ENCODE measurements around the gene FGL2. TPM values are rescaled to one million over a fixed set of nuclear protein-coding genes. Genes with fewer than 3 reads are reported as not detected.
"Not testable (repeated sequence)": the region's sequence is repeated elsewhere in the genome, so short reads cannot be mapped to it uniquely, and the experiment has no call there.

FGL2 gene
- total RNA-seq, 2 donors from 2014 or later, result 19.7 to 20.8 TPM

GRCh38 chr7:77175274-77175800 is 24.3 kb downstream of the FGL2 start:
- DNase-seq; intact Hi-C loops (cut with DNase I); ATAC-seq: not testable (repeated sequence)

DNA sequence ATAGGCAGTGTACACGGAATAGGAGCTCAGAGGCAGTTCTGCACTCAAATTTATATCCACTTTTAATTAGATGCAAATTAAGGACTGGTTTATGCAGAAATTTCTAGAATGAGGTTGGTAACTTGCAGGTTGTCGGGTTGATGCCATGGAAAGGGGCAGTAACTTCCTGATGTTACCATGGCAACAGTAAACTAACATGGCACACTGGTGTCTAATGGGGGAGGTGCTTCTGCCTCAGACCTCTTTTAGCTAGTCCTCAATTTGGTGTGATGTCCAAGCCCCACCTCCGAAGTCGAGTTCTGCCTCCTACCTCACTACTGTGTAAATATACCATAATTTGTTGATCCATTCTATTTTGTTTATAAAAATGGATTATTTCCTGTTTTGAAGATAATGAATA is 25.2 kb downstream of the FGL2 start:
- ATAC-seq; DNase-seq; intact Hi-C loops (cut with DNase I): not testable (repeated sequence)

- ATAC-seq; DNase-seq; intact Hi-C loops (cut with DNase I): not testable (repeated sequence)
Observed at GRCh38 chr7:77172437-77173172, 27.0 kb downstream of the FGL2 start.

GRCh38 chr7:77171073-77171472 is 28.5 kb downstream of the FGL2 start:
- ATAC-seq; DNase-seq; intact Hi-C loops (cut with DNase I): not testable (repeated sequence)

- intact Hi-C loops (cut with DNase I), result no loop called here
- no peak for DNase-seq
- peak in 1 of 2 donors; percentile 60 for ATAC-seq
Observed at GRCh38 chr7:77157446-77157845, 42.2 kb downstream of the FGL2 start.

DNA sequence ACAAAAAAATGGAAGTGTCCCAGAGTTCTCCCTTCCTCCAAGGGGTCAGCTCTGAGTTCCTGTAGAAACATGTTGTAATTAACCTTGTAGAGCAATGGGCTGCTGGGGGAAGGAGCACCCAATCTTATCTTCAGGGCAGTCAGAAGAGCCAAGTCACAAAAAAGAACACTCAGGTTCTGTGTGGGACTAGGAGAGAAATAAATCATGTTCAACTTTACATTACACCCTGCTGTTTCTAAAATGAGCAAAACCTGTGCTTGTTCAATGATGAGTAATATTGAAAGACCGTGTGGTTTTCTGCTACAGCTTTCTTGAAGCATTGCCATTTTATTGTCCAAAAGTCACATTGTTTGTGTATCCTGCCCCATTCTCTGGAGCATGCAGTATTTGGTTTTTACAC is 42.6 kb downstream of the FGL2 start:
- intact Hi-C loops (cut with DNase I); DNase-seq: not testable (repeated sequence)
- peak in 1 of 2 donors; percentile 12 for ATAC-seq

DNA sequence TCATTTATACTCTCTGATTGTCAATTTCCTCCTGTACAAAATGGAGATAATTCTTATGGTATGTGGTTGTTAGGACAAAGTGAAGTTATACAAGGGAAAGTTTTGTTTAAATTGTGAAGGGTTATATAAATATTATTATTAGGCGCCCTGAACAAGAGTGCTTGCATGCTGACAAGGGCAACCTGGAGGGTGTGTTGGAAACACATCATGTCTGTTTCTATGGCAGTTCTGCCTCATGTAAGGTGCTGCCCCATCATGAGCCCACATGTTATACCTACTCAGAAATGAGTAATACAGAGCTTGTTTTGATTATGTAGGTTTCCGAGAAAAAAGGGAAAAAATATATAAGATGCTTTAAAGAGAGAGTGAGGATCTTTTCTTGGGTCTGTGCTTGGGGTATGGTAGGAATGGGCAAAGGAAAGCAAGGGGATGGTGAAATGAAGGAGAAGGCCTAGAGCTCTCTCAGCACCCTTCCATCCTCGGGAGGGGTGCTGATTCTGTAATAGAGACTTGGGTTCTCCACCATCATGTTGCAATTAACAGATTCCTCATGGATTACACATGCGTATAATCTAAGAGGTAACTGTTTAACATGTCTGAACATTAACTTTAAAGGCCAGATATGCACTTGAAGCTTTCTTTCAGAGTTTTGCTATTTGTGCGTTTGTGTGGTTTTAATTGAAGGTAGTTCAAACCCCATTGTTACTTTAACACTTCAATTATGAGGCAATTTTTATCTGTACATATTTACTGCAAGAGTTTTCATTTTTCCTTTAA is 43.8 kb downstream of the FGL2 start:
- DNase-seq; intact Hi-C loops (cut with DNase I); ATAC-seq: not testable (repeated sequence)

DNA sequence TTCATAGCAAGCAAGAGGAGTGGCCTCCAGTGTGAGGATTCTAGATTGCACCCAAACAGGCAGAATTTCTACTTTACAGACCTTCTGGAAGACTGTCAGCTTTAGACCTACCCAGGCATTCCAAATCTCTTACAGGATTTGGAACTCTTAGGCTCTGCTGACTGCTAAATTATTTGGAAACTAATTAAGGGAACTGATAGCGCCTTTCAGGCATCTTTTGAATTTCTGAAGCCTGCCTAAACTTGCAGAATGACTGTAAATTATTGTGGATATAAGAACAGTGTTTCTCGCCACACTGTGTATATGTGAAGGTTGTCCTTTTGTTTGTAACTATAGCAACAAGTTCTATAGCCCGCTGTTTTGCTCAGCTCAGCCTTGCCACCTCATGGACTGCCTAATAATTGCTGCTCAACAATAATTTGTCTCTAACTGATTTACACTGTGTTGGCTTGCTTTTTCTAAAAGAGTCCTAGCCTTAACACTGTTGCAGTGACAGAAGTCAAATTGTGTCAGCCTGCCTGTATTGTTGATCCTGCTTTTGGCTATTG is 44.6 kb downstream of the FGL2 start:
- ATAC-seq, result peak in 1 of 2 donors; percentile 46
- intact Hi-C loops (cut with DNase I); DNase-seq: not testable (repeated sequence)

DNA sequence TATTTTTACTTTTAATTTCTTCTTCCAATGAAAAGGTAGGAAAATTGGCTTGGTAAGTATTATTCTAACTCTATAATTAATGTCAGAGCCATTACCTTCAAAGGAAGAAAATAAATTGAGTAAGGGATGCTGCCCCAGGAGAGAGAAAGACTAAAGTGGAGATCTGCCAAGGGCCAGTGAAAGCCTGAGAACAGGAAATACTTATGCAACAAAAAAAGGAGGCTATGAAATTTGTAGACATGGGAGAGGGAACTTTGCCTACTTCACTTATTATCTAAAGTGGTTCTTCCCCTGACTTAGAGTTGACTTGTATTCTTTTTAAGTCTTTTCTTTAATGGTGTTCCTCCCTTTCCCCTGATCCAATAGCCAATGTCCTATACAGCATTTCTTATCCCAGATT is 47.4 kb downstream of the FGL2 start:
- intact Hi-C loops (cut with DNase I); DNase-seq: not testable (repeated sequence)
- ATAC-seq, result peak in 1 of 2 donors; percentile 17

Other genes with a start within 250 kb of the FGL2 start
- gene SPDYE17, start 167.5 kb downstream of the FGL2 start, total RNA-seq, result not detected
- under 1 TPM; 0.50 to 0.94 TPM for gene SPDYE18, start 137.3 kb downstream of the FGL2 start, total RNA-seq
- gene CCDC146, start 77.2 kb downstream of the FGL2 start, total RNA-seq, result 1 to 10 TPM; 4.7 to 6.8 TPM
- 10 to 100 TPM; 10.3 to 11.5 TPM for gene GSAP, start 216.5 kb upstream of the FGL2 start, total RNA-seq